HepG2 (cell line): ENCODE data around the gene RTN4RL2. TPM values are rescaled to one million over a fixed set of nuclear protein-coding genes. Genes with fewer than 3 reads are reported as not detected.

ENCODE experiments used
- AKAP8 ChIP-seq: sonication (generic); formaldehyde crosslinking; IDR thresholded peaks from 2 replicates; pipeline ENCODE4 v1.5.1; 2020; ENCODE audit warnings: mild to moderate bottlenecking, missing genetic modification reagents
- DR1 ChIP-seq: sonication (generic); formaldehyde crosslinking; IDR thresholded peaks from 2 replicates; pipeline ENCODE4 v1.8.0; 2021; ENCODE audit warnings: mild to moderate bottlenecking, missing genetic modification reagents, inconsistent platforms
- HINFP ChIP-seq: sonication (generic); formaldehyde crosslinking; IDR thresholded peaks from 2 replicates; pipeline ENCODE4 v1.4.0; 2020; ENCODE audit warnings: low read depth, mild to moderate bottlenecking, missing genetic modification reagents
- IRF2 ChIP-seq: IDR thresholded peaks from 2 replicates; pipeline ENCODE4 v1.6.1; 2018; ENCODE audit warnings: missing genetic modification reagents, missing compliant biosample characterization
- KAT2B ChIP-seq: fragments of 150-350 bp; IDR thresholded peaks from 2 replicates; pipeline ENCODE4 v1.6.1; 2014; ENCODE audit warnings: low read depth, low read length, borderline replicate concordance
- KDM2A ChIP-seq: sonication (generic); formaldehyde crosslinking; IDR thresholded peaks from 2 replicates; pipeline ENCODE4 v1.4.0; 2020; ENCODE audit warnings: low read depth, missing genetic modification reagents, borderline replicate concordance
- KDM5B ChIP-seq: sonication (generic); formaldehyde crosslinking; IDR thresholded peaks from 2 replicates; pipeline ENCODE4 v1.4.0; 2020; ENCODE audit warnings: missing genetic modification reagents, mild to moderate bottlenecking, borderline replicate concordance
- LCORL ChIP-seq, 2 experiments: fragments of 450-650 bp in 1 of 2; sonication (generic) in 1 of 2; formaldehyde crosslinking in 1 of 2; IDR thresholded peaks; 2 replicates each; pipeline versions ENCODE4 v1.5.0 to v1.6.1; 2017 to 2020; ENCODE audit warnings: antibody characterized with exemption in 1 of 2, missing genetic modification reagents in 1 of 2
- NKX3-1 ChIP-seq: sonication (generic); formaldehyde crosslinking; IDR thresholded peaks from 2 replicates; pipeline ENCODE4 v1.5.0; 2020; ENCODE audit warnings: missing genetic modification reagents
- PAWR ChIP-seq: sonication (generic); formaldehyde crosslinking; IDR thresholded peaks from 2 replicates; pipeline ENCODE4 v1.4.0; 2020; ENCODE audit warnings: missing genetic modification reagents, mild to moderate bottlenecking, borderline replicate concordance
- RARG ChIP-seq: sonication (generic); formaldehyde crosslinking; IDR thresholded peaks from 2 replicates; pipeline ENCODE4 v1.4.0; 2020; ENCODE audit warnings: low read depth, mild to moderate bottlenecking, missing genetic modification reagents
- SMC3 ChIP-seq: IDR thresholded peaks from 2 replicates; pipeline ENCODE4 v1.6.1; 2011; ENCODE audit warnings: low read length, improper control_type of control experiment
- SSRP1 ChIP-seq: IDR thresholded peaks from 2 replicates; pipeline ENCODE4 v1.6.1; 2016; ENCODE audit warnings: control low read depth
- TBP ChIP-seq: sonication (generic); formaldehyde crosslinking; IDR thresholded peaks from 2 replicates; pipeline ENCODE4 v1.5.0; 2020; ENCODE audit warnings: missing genetic modification reagents
- TFAP4 ChIP-seq: sonication (generic); IDR thresholded peaks from 2 replicates; pipeline ENCODE4 v1.6.1; 2016; ENCODE audit warnings: low read depth, borderline replicate concordance
- TFDP2 ChIP-seq: sonication (generic); formaldehyde crosslinking; IDR thresholded peaks from 2 replicates; pipeline ENCODE4 v1.4.0; 2020; ENCODE audit warnings: missing genetic modification reagents
- WIZ ChIP-seq: sonication (generic); formaldehyde crosslinking; IDR thresholded peaks from 2 replicates; pipeline ENCODE4 v1.5.1; 2020; ENCODE audit warnings: mild to moderate bottlenecking, missing genetic modification reagents
- ZFP41 ChIP-seq: sonication (generic); formaldehyde crosslinking; IDR thresholded peaks from 2 replicates; pipeline ENCODE4 v1.4.0; 2020; ENCODE audit warnings: mild to moderate bottlenecking, missing genetic modification reagents, borderline replicate concordance
- ZIK1 ChIP-seq: sonication (generic); formaldehyde crosslinking; IDR thresholded peaks from 2 replicates; pipeline ENCODE4 v1.5.0; 2020; ENCODE audit warnings: mild to moderate bottlenecking, low read depth, missing genetic modification reagents, borderline replicate concordance
- ZNF234 ChIP-seq: sonication (generic); formaldehyde crosslinking; conservative IDR thresholded peaks from 2 replicates; pipeline ENCODE4 v1.5.1; 2020; ENCODE audit warnings: mild to moderate bottlenecking, missing genetic modification reagents
- ZNF296 ChIP-seq: sonication (generic); formaldehyde crosslinking; conservative IDR thresholded peaks from 2 replicates; pipeline ENCODE4 v1.5.0; 2020; ENCODE audit warnings: mild to moderate bottlenecking, missing genetic modification reagents
- ZNF530 ChIP-seq: sonication (generic); formaldehyde crosslinking; IDR thresholded peaks from 2 replicates; pipeline ENCODE4 v1.5.0; 2020; ENCODE audit warnings: low read depth, mild to moderate bottlenecking, missing genetic modification reagents
- ZNF781 ChIP-seq: sonication (generic); formaldehyde crosslinking; IDR thresholded peaks from 2 replicates; pipeline ENCODE4 v1.5.1; 2020; ENCODE audit warnings: borderline replicate concordance, mild to moderate bottlenecking, missing genetic modification reagents; ENCODE audit errors: not compliant biosample characterization
- polyA plus RNA-seq, 8 experiments: library from polyadenylated mRNA; depleted of rRNA in 3 of 8; stranded (reverse) in 7 of 8; unstranded in 1 of 8; fragments of >200 nt; fragmentation: Illumina TruSeq in 4 of 8; extraction: Trizol in 4 of 8; gene quantifications; 2 replicates each; pipeline versions ENCODE4 v1.2.1 to v1.2.3, GENCODE V29; 2011 to 2016; ENCODE audit warnings: low read depth in 4 of 8, missing spikeins in 1 of 8, mixed read lengths in 1 of 8; ENCODE audit not compliant: insufficient read depth in 1 of 8
- total RNA-seq, 5 experiments: library from RNA; depleted of rRNA; stranded (reverse); fragments of >200 nt; fragmentation: Illumina TruSeq; extraction: Trizol; gene quantifications; 2 replicates each; pipeline ENCODE4 v1.2.3, GENCODE V29; 2016; ENCODE audit warnings: low read depth in 1 of 5
- TF ChIP-seq, protein P1 (sequence below), 2 experiments: fragments of 450-650 bp in 1 of 2; sonication (generic) in 1 of 2; formaldehyde crosslinking; IDR thresholded peaks; 2 replicates each; pipeline versions ENCODE4 v1.5.0 to v1.8.0; 2020 to 2022; ENCODE audit warnings: mild to moderate bottlenecking in 1 of 2, missing genetic modification reagents in 1 of 2
- TF ChIP-seq, protein P2 (sequence below): sonication (generic); formaldehyde crosslinking; IDR thresholded peaks from 2 replicates; pipeline ENCODE4 v1.5.0; 2020; ENCODE audit warnings: missing genetic modification reagents

The RTN4RL2 gene
- total and polyA plus RNA-seq, 2 of the 13 experiments (the other 11 are each of a cell fraction or from before 2014, with no cell fraction given), result 1.3 to 4.3 TPM

GRCh38 chr11:57514538-57515331, 54.4 kb downstream of the RTN4RL2 start (continued):
- TF ChIP-seq ZFP41 (CRISPR knock-in tag) (peak; percentile 24; the same call in 1 of the 2 replicates), ZNF234 (CRISPR knock-in tag) (peak; percentile 82; the same call in 1 of the 2 replicates), ZIK1 (CRISPR knock-in tag) (no peak), PAWR (CRISPR knock-in tag) (no peak), ZNF530 (no peak; the same call in 1 of the 2 replicates), SMC3 (no peak), AKAP8 (CRISPR knock-in tag) (no peak), ZNF781 (CRISPR knock-in tag) (no peak), DR1 (no peak), KDM2A (CRISPR knock-in tag) (peak; percentile 24; the same call in 1 of the 2 replicates), HINFP (CRISPR knock-in tag) (no peak), KDM5B (CRISPR knock-in tag) (no peak), SSRP1 (CRISPR knock-in tag) (no peak), IRF2 (CRISPR knock-in tag) (no peak), LCORL (IDR thresholded peaks at IDR 0.05) (no peak), LCORL (CRISPR knock-in tag; IDR thresholded peaks at IDR 0.05) (no peak), TBP (CRISPR knock-in tag) (no peak), KAT2B (no peak), ZNF296 (CRISPR knock-in tag) (no peak), TFDP2 (peak; percentile 54; the same call in 1 of the 2 replicates), TFAP4 (peak; percentile 71; the same call in 1 of the 2 replicates), RARG (CRISPR knock-in tag) (no peak), NKX3-1 (CRISPR knock-in tag) (no peak; the same call in 1 of the 2 replicates), WIZ (CRISPR knock-in tag) (no peak; the same call in 1 of the 2 replicates)
- TF ChIP-seq, protein P1, sequence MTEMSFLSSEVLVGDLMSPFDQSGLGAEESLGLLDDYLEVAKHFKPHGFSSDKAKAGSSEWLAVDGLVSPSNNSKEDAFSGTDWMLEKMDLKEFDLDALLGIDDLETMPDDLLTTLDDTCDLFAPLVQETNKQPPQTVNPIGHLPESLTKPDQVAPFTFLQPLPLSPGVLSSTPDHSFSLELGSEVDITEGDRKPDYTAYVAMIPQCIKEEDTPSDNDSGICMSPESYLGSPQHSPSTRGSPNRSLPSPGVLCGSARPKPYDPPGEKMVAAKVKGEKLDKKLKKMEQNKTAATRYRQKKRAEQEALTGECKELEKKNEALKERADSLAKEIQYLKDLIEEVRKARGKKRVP (CRISPR knock-in tag; IDR thresholded peaks at IDR 0.05), result peak in 1 of 2 experiments; percentile 71; a peak in 2 of 4 replicates
- TF ChIP-seq, protein P2, sequence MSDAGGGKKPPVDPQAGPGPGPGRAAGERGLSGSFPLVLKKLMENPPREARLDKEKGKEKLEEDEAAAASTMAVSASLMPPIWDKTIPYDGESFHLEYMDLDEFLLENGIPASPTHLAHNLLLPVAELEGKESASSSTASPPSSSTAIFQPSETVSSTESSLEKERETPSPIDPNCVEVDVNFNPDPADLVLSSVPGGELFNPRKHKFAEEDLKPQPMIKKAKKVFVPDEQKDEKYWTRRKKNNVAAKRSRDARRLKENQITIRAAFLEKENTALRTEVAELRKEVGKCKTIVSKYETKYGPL, result no peak
